ENCODE data around the gene CCSAP. TPM values are rescaled to one million over a fixed set of nuclear protein-coding genes. Genes with fewer than 3 reads are reported as not detected.

CCSAP gene
- total RNA-seq, 1 experiment from 2014 or later, result 8.6 TPM

GRCh38 chr1:229352975-229353374, 10.1 kb upstream of the CCSAP start (continued):
- no peak for TF ChIP-seq ZNF532 (CRISPR knock-in tag; IDR thresholded peaks at IDR 0.05; ENCODE audit: borderline replicate concordance)

- ChIA-PET POLR2A (no interaction called here), CTCF (no interaction called here)
- peaks cover 18% of the 10 kb centered on the region for H3K27me3 Mint-ChIP-seq (ENCODE audit: low read depth)
- H3K9me3 Mint-ChIP-seq, result peaks cover 19% of the 10 kb centered on the region
- TF ChIP-seq RELA (CRISPR knock-in tag; IDR thresholded peaks at IDR 0.05; ENCODE audit: borderline replicate concordance) (no peak), KAT7 (CRISPR knock-in tag; IDR thresholded peaks at IDR 0.05; ENCODE audit: borderline replicate concordance) (no peak), ETV6 (CRISPR knock-in tag; IDR thresholded peaks at IDR 0.05) (no peak), NR2C2 (CRISPR knock-in tag; IDR thresholded peaks at IDR 0.05) (no peak), NR3C1 (CRISPR knock-in tag; conservative IDR thresholded peaks at IDR 0.05; ENCODE audit: low read depth) (no peak), ZNF263 (CRISPR knock-in tag; IDR thresholded peaks at IDR 0.05; ENCODE audit: low read depth) (no peak), MXD4 (CRISPR knock-in tag; IDR thresholded peaks at IDR 0.05; ENCODE audit: borderline replicate concordance) (no peak), TEAD4 (CRISPR knock-in tag; IDR thresholded peaks at IDR 0.05) (no peak), ZNF232 (CRISPR knock-in tag; IDR thresholded peaks at IDR 0.05) (no peak), USF1 (CRISPR knock-in tag; IDR thresholded peaks at IDR 0.05) (no peak), FOXP4 (CRISPR knock-in tag; IDR thresholded peaks at IDR 0.05) (no peak), CREB1 (CRISPR knock-in tag; IDR thresholded peaks at IDR 0.05) (no peak), SP1 (CRISPR knock-in tag; conservative IDR thresholded peaks at IDR 0.05) (no peak), ZNF138 (CRISPR knock-in tag; conservative IDR thresholded peaks at IDR 0.05) (no peak)
- DNase-seq (ENCODE audit: low spot score) (no peak), ATAC-seq (no peak)
- no peak overlapping the region for H3K27ac Mint-ChIP-seq
- peaks cover 2% of the 10 kb centered on the region; the same call in 1 of the 2 replicates for H3K36me3 Mint-ChIP-seq
- no peaks in the 10 kb centered on the region for H3K4me1 Mint-ChIP-seq
- H3K4me3 Mint-ChIP-seq, result no peak overlapping the region
Measured at GRCh38 chr1:229349463-229350385, 6.9 kb upstream of the CCSAP start.

- H3K27ac Mint-ChIP-seq, result no peak overlapping the region
- H3K9me3 Mint-ChIP-seq, result peaks cover 9% of the 10 kb centered on the region
- peaks cover 5% of the 10 kb centered on the region for H3K4me1 Mint-ChIP-seq
- CTCF ChIA-PET, result interaction anchor here (0.8 to 1.1 kb wide), 2 partner anchors 133 to 135 kb away, joined by 3 to 5 read pairs; no protein-coding TSS in a partner anchor
- ATAC-seq (no peak), DNase-seq (ENCODE audit: low spot score) (no peak)
- peaks cover 2% of the 10 kb centered on the region; the same call in 1 of the 2 replicates for H3K36me3 Mint-ChIP-seq
- H3K4me3 Mint-ChIP-seq, result no peak overlapping the region
- POLR2A ChIA-PET, result no interaction called here
- peaks cover 35% of the 10 kb centered on the region for H3K27me3 Mint-ChIP-seq (ENCODE audit: low read depth)
- no peak for TF ChIP-seq RORB (CRISPR knock-in tag; IDR thresholded peaks at IDR 0.05)
- no peak for TF ChIP-seq EMX1 (CRISPR knock-in tag; IDR thresholded peaks at IDR 0.05)
- TF ChIP-seq NR1H2 (CRISPR knock-in tag; IDR thresholded peaks at IDR 0.05), result no peak
- no peak for TF ChIP-seq SOX15 (CRISPR knock-in tag; IDR thresholded peaks at IDR 0.05)
- no peak for TF ChIP-seq OVOL2 (CRISPR knock-in tag; IDR thresholded peaks at IDR 0.05; ENCODE audit: borderline replicate concordance)
- TF ChIP-seq CDX4 (CRISPR knock-in tag; IDR thresholded peaks at IDR 0.05; ENCODE audit: borderline replicate concordance), result no peak
- no peak for TF ChIP-seq PRDM15 (CRISPR knock-in tag; IDR thresholded peaks at IDR 0.05)
Measured at GRCh38 chr1:229347528-229347927, 4.7 kb upstream of the CCSAP start.
